Adrenal gland (tissue), 12 donors: Measurements from ENCODE around the gene KRTAP10-2. TPM values are rescaled to one million over a fixed set of nuclear protein-coding genes. Genes with fewer than 3 reads are reported as not detected.
"Not testable (repeated sequence)": the region's sequence is repeated elsewhere in the genome, so short reads cannot be mapped to it uniquely, and the experiment has no call there.

Experiments used
- DNase-seq, 7 donors: peaks; one replicate each; pipeline ENCODE4 v3.0.0-alpha.2; 2019 to 2020
- H3K27ac ChIP-seq, 5 donors: fragments of 200-600 bp; sonication (generic) in 4 of 5; 1 replicate in 3 of 5; 2 replicates in 2 of 5; pipeline versions ENCODE4 v1.5.1 to v1.8.0; 2016 to 2020; ENCODE audit warnings: mild to moderate bottlenecking in 1 of 5
- H3K27me3 ChIP-seq: fragments of 200-600 bp; 2 replicates; pipeline ENCODE4 v1.8.0; 2021
- H3K36me3 ChIP-seq, 2 donors: fragments of 200-600 bp; replicated peaks in 1 of 2; 1 replicate in 1 of 2; 2 replicates in 1 of 2; pipeline versions ENCODE4 v1.5.1 to v1.8.0; 2018 to 2022
- H3K4me1 ChIP-seq, 2 donors: fragments of 200-600 bp; replicated peaks in 1 of 2; 1 replicate in 1 of 2; 2 replicates in 1 of 2; pipeline versions ENCODE4 v1.5.1 to v1.8.0; 2018 to 2021
- H3K4me3 ChIP-seq, 4 donors: fragments of 200-600 bp; sonication (generic) in 3 of 4; one replicate each; pipeline ENCODE4 v1.5.1; 2016 to 2018
- H3K9me3 ChIP-seq, 3 donors: fragments of 200-600 bp; sonication (generic) in 1 of 3; replicated peaks in 1 of 3; 1 replicate in 2 of 3; 2 replicates in 1 of 3; pipeline versions ENCODE4 v1.5.1 to v1.8.0; 2016 to 2021
- CTCF ChIP-seq, 6 experiments: fragments of 450-650 bp in 4 of 6; fragments of 200-600 bp in 2 of 6; sonication (generic) in 1 of 6; IDR thresholded peaks; 1 replicate in 5 of 6; 2 replicates in 1 of 6; pipeline versions ENCODE4 v1.5.1 to v1.8.0; 2016 to 2021; ENCODE audit warnings: antibody characterized with exemption in 6 of 6, mild to moderate bottlenecking in 2 of 6, moderate library complexity in 1 of 6
- POLR2A ChIP-seq, 2 donors: fragments of 450-650 bp; IDR thresholded peaks; one replicate each; pipeline ENCODE4 v1.6.1; 2017; ENCODE audit warnings: antibody characterized with exemption in 2 of 2, mild to moderate bottlenecking in 2 of 2, moderate library complexity in 1 of 2
- WGBS, 4 donors: extraction: QIAGEN DNeasy Blood & Tissue Kit in 2 of 4; methylation state at CpG; one replicate each; pipeline versions ENCODE4 v1.1.5 to v1.1.7; 2013 to 2017; 5-methylcytosine and 5-hydroxymethylcytosine counted together
- intact Hi-C, 2 donors: fragments of 100-400 bp; cut with DNase I; formaldehyde crosslinking; loops; one replicate each; pipeline versions ENCODE4 v1.14.1 to v1.15.0; 2022 to 2023
- polyA plus RNA-seq, 3 donors: library from polyadenylated mRNA; stranded (reverse); fragments of 200-250 nt in 2 of 3; fragments of 350-450 nt in 1 of 3; fragmentation: Illumina TruSeq in 1 of 3; extraction: RNeasy Lipid Tissue Mini Kit (QIAGEN cat#74804) in 1 of 3; gene quantifications; one replicate each; pipeline ENCODE4 v1.2.3, GENCODE V29; 2013 to 2014
- total RNA-seq, 9 donors: library from RNA; depleted of rRNA in 4 of 9; stranded (reverse); fragments of >200 nt in 4 of 9; fragments of 120-200 nt in 1 of 9; fragmentation: NEBNext Ultra II Directional in 1 of 9; extraction: Animal tissue kit (Norgen Biotek cat#: 25700) in 1 of 9; gene quantifications; one replicate each; pipeline versions ENCODE4 v1.1.0 to v1.2.4, GENCODE V29; 2013 to 2023
- donor health status: healthy with polysubstance abuse.
- donor health status: Bipolar disorder and iron deficiency.
- donor health status: DM: yes; HTN: yes; CAD: no.
- donor health status: DM: no; HTN: no; CAD: no.
- donor health status: DM: no; HTN: no; CAD: no.
- donor health status: DM: yes; HTN: yes; CAD: no.

KRTAP10-2 gene
- total and polyA plus RNA-seq, 12 donors = not detected

GRCh38 chr21:44593598-44594405 lies 42.5 kb upstream of the KRTAP10-2 start:
- WGBS, 4 donors = 51 to 72% (median 57%) methylated on average over 10 to 20 of the region's 20 CpGs
- H3K9me3 ChIP-seq = no peaks in the 10 kb centered on the region
- no peak overlapping the region for H3K27ac ChIP-seq
- intact Hi-C loops = no loop called here
- TF ChIP-seq POLR2A (IDR thresholded peaks at IDR 0.05) (no peak), CTCF (IDR thresholded peaks at IDR 0.05) (no peak)
- peak in 1 of 7 donors; percentile 35 for DNase-seq
- H3K4me1 ChIP-seq = no peaks in the 10 kb centered on the region
- H3K36me3 ChIP-seq = no peaks in the 10 kb centered on the region
- H3K4me3 ChIP-seq = no peak overlapping the region
- peaks cover 5% of the 10 kb centered on the region for H3K27me3 ChIP-seq

- Histone ChIP-seq H3K27me3 (peaks cover 5% of the 10 kb centered on the region), H3K4me3 (no peak within 1 kb of the TSS), H3K9me3 (no peaks in the 10 kb centered on the region), H3K4me1 (no peaks in the 10 kb centered on the region), H3K27ac (no peak within 1 kb of the TSS), H3K36me3 (no peaks in the 10 kb centered on the region)
- intact Hi-C loops = no loop called here
- 54 to 63% (median 58%) methylated on average over 21 to 33 of the region's 33 CpGs for WGBS, 4 donors
- TF ChIP-seq POLR2A (IDR thresholded peaks at IDR 0.05) (no peak), CTCF (IDR thresholded peaks at IDR 0.05) (no peak)
- peak in 2 of 7 donors; percentile 1 to 37 for DNase-seq
Measured at GRCh38 chr21:44592446-44593311, 41.4 kb upstream of the KRTAP10-2 start, which contains the start of gene KRTAP10-6. Gene KRTAP10-6 (minus strand): TSS chr21:44592505. CDS start chr21:44592484, 21 bp downstream.

- H3K27ac ChIP-seq, H3K4me1 ChIP-seq, H3K9me3 ChIP-seq, intact Hi-C loops, H3K27me3 ChIP-seq, H3K36me3 ChIP-seq, DNase-seq, H3K4me3 ChIP-seq: not testable (repeated sequence)
- WGBS, 4 donors = 40 to 56% methylated on average over 2 to 4 of the region's 4 CpGs; no CpG with 5 or more reads in 2 of the 4 donors
Measured at GRCh38 chr21:44591801-44592130, 40.5 kb upstream of the KRTAP10-2 start.

GRCh38 chr21:44590897-44591800 lies 39.8 kb upstream of the KRTAP10-2 start:
- H3K36me3 ChIP-seq, intact Hi-C loops, H3K4me3 ChIP-seq, H3K27me3 ChIP-seq, H3K4me1 ChIP-seq, H3K27ac ChIP-seq, H3K9me3 ChIP-seq: not testable (repeated sequence)
- peak in 2 of 7 donors; percentile 4 to 20 for DNase-seq
- WGBS, 4 donors = 53 to 74% (median 65%) methylated on average over 7 to 18 of the region's 19 CpGs
